Stomach (tissue), 4 donors: ENCODE results near the gene NIFK.

Experiments
- POLR2A ChIP-seq, 4 donors: fragments of 450-650 bp; IDR thresholded peaks; one replicate each; pipeline ENCODE4 v1.6.1; 2016; ENCODE audit warnings: antibody characterized with exemption in 4 of 4, control low read depth in 2 of 4, mild to moderate bottlenecking in 1 of 4, moderate library complexity in 1 of 4
- TF ChIP-seq, protein P1 (sequence below), 7 experiments: fragments of 450-650 bp in 4 of 7; fragments of 200-600 bp in 3 of 7; sonication (generic) in 3 of 7; IDR thresholded peaks; one replicate each; pipeline ENCODE4 v1.5.1; 2016 to 2019; ENCODE audit warnings: antibody characterized with exemption in 7 of 7, control low read depth in 2 of 7, mild to moderate bottlenecking in 1 of 7

- TF ChIP-seq, protein P1, sequence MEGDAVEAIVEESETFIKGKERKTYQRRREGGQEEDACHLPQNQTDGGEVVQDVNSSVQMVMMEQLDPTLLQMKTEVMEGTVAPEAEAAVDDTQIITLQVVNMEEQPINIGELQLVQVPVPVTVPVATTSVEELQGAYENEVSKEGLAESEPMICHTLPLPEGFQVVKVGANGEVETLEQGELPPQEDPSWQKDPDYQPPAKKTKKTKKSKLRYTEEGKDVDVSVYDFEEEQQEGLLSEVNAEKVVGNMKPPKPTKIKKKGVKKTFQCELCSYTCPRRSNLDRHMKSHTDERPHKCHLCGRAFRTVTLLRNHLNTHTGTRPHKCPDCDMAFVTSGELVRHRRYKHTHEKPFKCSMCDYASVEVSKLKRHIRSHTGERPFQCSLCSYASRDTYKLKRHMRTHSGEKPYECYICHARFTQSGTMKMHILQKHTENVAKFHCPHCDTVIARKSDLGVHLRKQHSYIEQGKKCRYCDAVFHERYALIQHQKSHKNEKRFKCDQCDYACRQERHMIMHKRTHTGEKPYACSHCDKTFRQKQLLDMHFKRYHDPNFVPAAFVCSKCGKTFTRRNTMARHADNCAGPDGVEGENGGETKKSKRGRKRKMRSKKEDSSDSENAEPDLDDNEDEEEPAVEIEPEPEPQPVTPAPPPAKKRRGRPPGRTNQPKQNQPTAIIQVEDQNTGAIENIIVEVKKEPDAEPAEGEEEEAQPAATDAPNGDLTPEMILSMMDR (IDR thresholded peaks at IDR 0.05): no peak
- no peak for TF ChIP-seq POLR2A (IDR thresholded peaks at IDR 0.05)
Observed at GRCh38 chr2:121771976-121772742, 35.5 kb upstream of the NIFK start.
